Activated CD8-positive, alpha-beta memory T cell treated with anti-CD3 and anti-CD28 coated beads, Interleukin-2, amount 50 U/mL, for 48 hours (primary cell): ENCODE measurements around the gene CPA1.

Experiments used
- DNase-seq: peaks from one replicate; pipeline ENCODE4 v3.0.0-alpha.2; 2020

The CPA1 gene

GRCh38 chr7:130430841-130431666, 50.8 kb downstream of the CPA1 start:
- no peak for DNase-seq

- no peak for DNase-seq
Observed at GRCh38 chr7:130432886-130433285, 52.6 kb downstream of the CPA1 start.

GRCh38 chr7:130433301-130433700, 53.0 kb downstream of the CPA1 start:
- no peak for DNase-seq

- DNase-seq, result no peak
Observed at GRCh38 chr7:130435311-130435854, 55.1 kb downstream of the CPA1 start.

- DNase-seq, result no peak
Observed at GRCh38 chr7:130436253-130436652, 56.0 kb downstream of the CPA1 start.
